HepG2 (cell line): ENCODE measurements around the gene TMEM238. TPM values are rescaled to one million over a fixed set of nuclear protein-coding genes. Genes with fewer than 3 reads are reported as not detected.

ENCODE experiments used
- ATF1 ChIP-seq: IDR thresholded peaks from 2 replicates; pipeline ENCODE4 v1.6.1; 2016; ENCODE audit warnings: mild to moderate bottlenecking, control low read depth
- ATF2 ChIP-seq: sonication (generic); formaldehyde crosslinking; IDR thresholded peaks from 2 replicates; pipeline ENCODE4 v1.4.0; 2020; ENCODE audit warnings: missing genetic modification reagents
- ATF7-NPFF ChIP-seq: sonication (generic); formaldehyde crosslinking; IDR thresholded peaks from 2 replicates; pipeline ENCODE4 v1.8.1; 2023; ENCODE audit warnings: mild to moderate bottlenecking, low read depth, missing genetic modification reagents, moderate library complexity
- BCL6 ChIP-seq: IDR thresholded peaks from 2 replicates; pipeline ENCODE4 v1.6.1; 2016; ENCODE audit warnings: missing genetic modification reagents, missing compliant biosample characterization
- CBX5 ChIP-seq: sonication (generic); formaldehyde crosslinking; IDR thresholded peaks from 2 replicates; pipeline ENCODE4 v1.4.0; 2020; ENCODE audit warnings: missing genetic modification reagents, borderline replicate concordance
- EHMT2 ChIP-seq: fragments of 200-600 bp; sonication (generic); IDR thresholded peaks from 2 replicates; pipeline ENCODE4 v1.7.0; 2017; ENCODE audit warnings: antibody characterized with exemption, low read depth, low read length, borderline replicate concordance
- GMEB1 ChIP-seq: sonication (generic); formaldehyde crosslinking; IDR thresholded peaks from 2 replicates; pipeline ENCODE4 v1.5.1; 2020; ENCODE audit warnings: missing genetic modification reagents, mild to moderate bottlenecking, borderline replicate concordance
- MAF1 ChIP-seq: sonication (generic); formaldehyde crosslinking; IDR thresholded peaks from 2 replicates; pipeline ENCODE4 v1.5.0; 2020; ENCODE audit warnings: missing genetic modification reagents, borderline replicate concordance
- MEIS1 ChIP-seq: sonication (generic); formaldehyde crosslinking; IDR thresholded peaks from 2 replicates; pipeline ENCODE4 v1.9.0; 2021; ENCODE audit warnings: mild to moderate bottlenecking, missing genetic modification reagents, moderate library complexity, borderline replicate concordance
- MIER2 ChIP-seq: IDR thresholded peaks from 2 replicates; pipeline ENCODE4 v1.6.1; 2016; ENCODE audit warnings: missing biosample characterization, missing genetic modification reagents
- RNF2 ChIP-seq: fragments of 450-650 bp; conservative IDR thresholded peaks from 2 replicates; pipeline ENCODE4 v1.6.1; 2016; ENCODE audit warnings: low read depth
- RORA ChIP-seq: sonication (generic); formaldehyde crosslinking; IDR thresholded peaks from 2 replicates; pipeline ENCODE4 v1.5.0; 2020; ENCODE audit warnings: mild to moderate bottlenecking, missing genetic modification reagents, moderate library complexity
- SMAD9 ChIP-seq: sonication (generic); formaldehyde crosslinking; IDR thresholded peaks from 2 replicates; pipeline ENCODE4 v1.5.1; 2020; ENCODE audit warnings: mild to moderate bottlenecking, missing genetic modification reagents
- SNAPC5 ChIP-seq: sonication (generic); formaldehyde crosslinking; IDR thresholded peaks from 2 replicates; pipeline ENCODE4 v1.8.1; 2023; ENCODE audit warnings: mild to moderate bottlenecking, missing genetic modification reagents, borderline replicate concordance
- THAP9 ChIP-seq: sonication (generic); formaldehyde crosslinking; IDR thresholded peaks from 2 replicates; pipeline ENCODE4; 2020; ENCODE audit warnings: missing genetic modification reagents, mild to moderate bottlenecking, borderline replicate concordance
- TMF1 ChIP-seq: sonication (generic); formaldehyde crosslinking; IDR thresholded peaks from 2 replicates; pipeline ENCODE4 v1.8.1; 2022; ENCODE audit warnings: low read depth, missing genetic modification reagents
- TSC22D2 ChIP-seq: sonication (generic); formaldehyde crosslinking; IDR thresholded peaks from 2 replicates; pipeline ENCODE4 v1.5.1; 2020; ENCODE audit warnings: missing genetic modification reagents, mild to moderate bottlenecking, borderline replicate concordance
- ZFP36L2 ChIP-seq: sonication (generic); formaldehyde crosslinking; IDR thresholded peaks from 2 replicates; pipeline ENCODE4 v1.4.0; 2020; ENCODE audit warnings: missing genetic modification reagents
- ZNF432 ChIP-seq: sonication (generic); formaldehyde crosslinking; IDR thresholded peaks from 2 replicates; pipeline ENCODE4 v1.5.0; 2020; ENCODE audit warnings: missing genetic modification reagents, mild to moderate bottlenecking, borderline replicate concordance
- ZNF44 ChIP-seq: sonication (generic); formaldehyde crosslinking; IDR thresholded peaks from 2 replicates; pipeline ENCODE4 v1.5.1; 2020; ENCODE audit warnings: mild to moderate bottlenecking, missing genetic modification reagents
- ZNF891 ChIP-seq: sonication (generic); formaldehyde crosslinking; IDR thresholded peaks from 2 replicates; pipeline ENCODE4 v1.5.0; 2020; ENCODE audit warnings: mild to moderate bottlenecking, missing genetic modification reagents
- ZSCAN9 ChIP-seq: IDR thresholded peaks from 2 replicates; pipeline ENCODE4 v1.6.1; 2016; ENCODE audit warnings: borderline replicate concordance
- polyA plus RNA-seq, 8 experiments: library from polyadenylated mRNA; depleted of rRNA in 3 of 8; stranded (reverse) in 7 of 8; unstranded in 1 of 8; fragments of >200 nt; fragmentation: Illumina TruSeq in 4 of 8; extraction: Trizol in 4 of 8; gene quantifications; 2 replicates each; pipeline versions ENCODE4 v1.2.1 to v1.2.3, GENCODE V29; 2011 to 2016; ENCODE audit warnings: low read depth in 4 of 8, missing spikeins in 1 of 8, mixed read lengths in 1 of 8; ENCODE audit not compliant: insufficient read depth in 1 of 8
- total RNA-seq, 5 experiments: library from RNA; depleted of rRNA; stranded (reverse); fragments of >200 nt; fragmentation: Illumina TruSeq; extraction: Trizol; gene quantifications; 2 replicates each; pipeline ENCODE4 v1.2.3, GENCODE V29; 2016; ENCODE audit warnings: low read depth in 1 of 5
- TF ChIP-seq, protein P1 (sequence below): sonication (generic); formaldehyde crosslinking; IDR thresholded peaks from 2 replicates; pipeline ENCODE4 v1.5.0; 2020; ENCODE audit warnings: missing genetic modification reagents

The TMEM238 gene
- total and polyA plus RNA-seq, 2 of the 13 experiments (the other 11 are each of a cell fraction or from before 2014, with no cell fraction given) = not detected

GRCh38 chr19:55407800-55408532 lies 23.9 kb upstream of the TMEM238 start (continued):
- TF ChIP-seq ATF2 (CRISPR knock-in tag) = peak; percentile 76
- TF ChIP-seq, protein P1, sequence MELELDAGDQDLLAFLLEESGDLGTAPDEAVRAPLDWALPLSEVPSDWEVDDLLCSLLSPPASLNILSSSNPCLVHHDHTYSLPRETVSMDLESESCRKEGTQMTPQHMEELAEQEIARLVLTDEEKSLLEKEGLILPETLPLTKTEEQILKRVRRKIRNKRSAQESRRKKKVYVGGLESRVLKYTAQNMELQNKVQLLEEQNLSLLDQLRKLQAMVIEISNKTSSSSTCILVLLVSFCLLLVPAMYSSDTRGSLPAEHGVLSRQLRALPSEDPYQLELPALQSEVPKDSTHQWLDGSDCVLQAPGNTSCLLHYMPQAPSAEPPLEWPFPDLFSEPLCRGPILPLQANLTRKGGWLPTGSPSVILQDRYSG (CRISPR knock-in tag) = 0 out of 2 replicates have a peak, but pooled peaks have one; percentile 8
- TF ChIP-seq ZNF891 (CRISPR knock-in tag) = 0 out of 2 replicates have a peak, but pooled peaks have one; percentile 41
- no peak for TF ChIP-seq RORA (CRISPR knock-in tag)
- no peak for TF ChIP-seq ZFP36L2 (CRISPR knock-in tag)
- no peak for TF ChIP-seq SNAPC5 (CRISPR knock-in tag)
- TF ChIP-seq SMAD9 = no peak
- TF ChIP-seq GMEB1 (CRISPR knock-in tag) = peak; percentile 95
- no peak; the same call in 1 of the 2 replicates for TF ChIP-seq TSC22D2 (CRISPR knock-in tag)
- TF ChIP-seq MIER2 = 0 out of 2 replicates have a peak, but pooled peaks have one; percentile 36
- no peak for TF ChIP-seq EHMT2
- TF ChIP-seq TMF1 = no peak; the same call in 1 of the 2 replicates
- peak; percentile 92 for TF ChIP-seq ATF1
- TF ChIP-seq ZSCAN9 = peak; percentile 73; the same call in 1 of the 2 replicates
- TF ChIP-seq ZNF432 (CRISPR knock-in tag) = no peak
- no peak for TF ChIP-seq CBX5 (CRISPR knock-in tag)
- TF ChIP-seq ZNF44 (CRISPR knock-in tag) = no peak
- TF ChIP-seq MAF1 (CRISPR knock-in tag) = 0 out of 2 replicates have a peak, but pooled peaks have one; percentile 52
- TF ChIP-seq RNF2 = peak; percentile 94
- TF ChIP-seq MEIS1 (CRISPR knock-in tag) = no peak
- peak; percentile 83; the same call in 1 of the 2 replicates for TF ChIP-seq ATF7-NPFF (CRISPR knock-in tag)
- peak; percentile 27; the same call in 1 of the 2 replicates for TF ChIP-seq BCL6 (CRISPR knock-in tag)
- peak; percentile 43; the same call in 1 of the 2 replicates for TF ChIP-seq THAP9 (CRISPR knock-in tag)
